GM12878 (cell line): ENCODE data around the gene ZNF79. TPM values are rescaled to one million over a fixed set of nuclear protein-coding genes. Genes with fewer than 3 reads are reported as not detected.

Experiments
- ATAC-seq: fragments of 200-7000 bp; cut with Tn5 transposase; 3 replicates; pipeline ENCODE4 v1.9.1; 2020; ENCODE audit warnings: mild to moderate bottlenecking, moderate library complexity
- BruUV-seq: library from RNA; stranded (reverse); fragments of 400-500 nt; replicated peaks from 2 replicates; lab custom pipeline; 2021; lab: Mats Ljungman, UMichigan
- CTCF ChIA-PET: fragments of 300-600 bp; sonication (Branson Sonifier 250); formaldehyde crosslinking; extraction: SDS; loops from one replicate; lab custom pipeline; 2021; ENCODE audit warnings: inconsistent platforms; lab: Yijun Ruan, JAX
- POLR2A ChIA-PET: fragments of 350-600 bp; formaldehyde crosslinking; extraction: SDS; loops from one replicate; lab custom pipeline; 2021; ENCODE audit warnings: inconsistent platforms; lab: Charles Lee
- RAD21 ChIA-PET: fragments of 300-600 bp; sonication (Branson Sonifier 250); formaldehyde crosslinking; loops from one replicate; lab custom pipeline; 2023; ENCODE audit warnings: antibody characterized with exemption; ENCODE audit not compliant: unreplicated experiment; lab: Charles Lee
- SMC1A ChIA-PET: fragments of 300-600 bp; sonication (Branson Sonifier 250); formaldehyde crosslinking; loops from one replicate; lab custom pipeline; 2023; ENCODE audit not compliant: unreplicated experiment, uncharacterized antibody; lab: Charles Lee
- DNase-seq: peaks from one replicate; pipeline ENCODE4 v3.0.0-alpha.2; 2011; ENCODE audit warnings: low read depth, low spot score
- FAIRE-seq: peaks from 3 replicates; lab custom pipeline; 2011; peaks lifted over from hg19 to GRCh38; lab: Jason Lieb, UNC
- H2AFZ ChIP-seq: 2 replicates; pipeline ENCODE4 v1.6.0; 2011; ENCODE audit warnings: low read depth, low read length, control low read depth; ENCODE audit not compliant: control insufficient read depth
- H3K27ac ChIP-seq: 2 replicates; pipeline ENCODE4 v1.5.1; 2011; ENCODE audit warnings: control low read depth; ENCODE audit not compliant: control insufficient read depth, insufficient read depth
- H3K27me3 ChIP-seq, 2 experiments: replicated peaks in 1 of 2; 2 replicates each; pipeline versions ENCODE4 v1.6.0 to v1.6.1; 2011; ENCODE audit warnings: low read length in 1 of 2; ENCODE audit not compliant: control insufficient read depth in 2 of 2, insufficient read depth in 2 of 2
- H3K36me3 ChIP-seq, 2 experiments: 2 replicates each; pipeline ENCODE4 v1.5.1; 2011; ENCODE audit warnings: low read length in 1 of 2; ENCODE audit not compliant: control insufficient read depth in 2 of 2, insufficient read depth in 2 of 2
- H3K4me1 ChIP-seq: 2 replicates; pipeline ENCODE4 v1.6.1; 2011; ENCODE audit warnings: mild to moderate bottlenecking, low read length, moderate library complexity, mixed read lengths; ENCODE audit not compliant: control insufficient read depth, insufficient read depth
- H3K4me2 ChIP-seq: 2 replicates; pipeline ENCODE4 v1.6.0; 2011; ENCODE audit warnings: control low read depth; ENCODE audit not compliant: control insufficient read depth, insufficient read depth
- H3K4me3 ChIP-seq: fragments of 200-600 bp; sonication (generic); 2 replicates; pipeline ENCODE4 v1.5.1; 2016
- H3K79me2 ChIP-seq: 2 replicates; pipeline ENCODE4 v1.6.0; 2011; ENCODE audit warnings: low read length; ENCODE audit not compliant: control insufficient read depth, insufficient read depth
- H3K9ac ChIP-seq: 2 replicates; pipeline ENCODE4 v1.8.0; 2011; ENCODE audit warnings: low read length, control low read depth, mixed read lengths; ENCODE audit not compliant: control insufficient read depth, insufficient read depth
- H3K9me3 ChIP-seq: replicated peaks from 3 replicates; pipeline ENCODE4 v1.5.1; 2011; ENCODE audit warnings: mild to moderate bottlenecking, low read length; ENCODE audit not compliant: control insufficient read depth, insufficient read depth
- H4K20me1 ChIP-seq: 2 replicates; pipeline ENCODE4 v1.6.0; 2011; ENCODE audit not compliant: control insufficient read depth, insufficient read depth
- BHLHE40 ChIP-seq, 2 experiments: fragments of 450-650 bp in 1 of 2; IDR thresholded peaks; 2 replicates each; pipeline ENCODE4 v1.6.1; 2011 to 2017; ENCODE audit warnings: low read depth in 2 of 2, borderline replicate concordance in 1 of 2, improper control_type of control experiment in 1 of 2, low read length in 1 of 2, mild to moderate bottlenecking in 1 of 2
- CHD4 ChIP-seq: fragments of 200-600 bp; sonication (generic); IDR thresholded peaks from 2 replicates; pipeline ENCODE4 v1.6.1; 2016; ENCODE audit warnings: mild to moderate bottlenecking
- E4F1 ChIP-seq: fragments of 450-650 bp; IDR thresholded peaks from 2 replicates; pipeline ENCODE4 v1.6.1; 2018; ENCODE audit warnings: borderline replicate concordance, mild to moderate bottlenecking; ENCODE audit not compliant: partially characterized antibody
- HDGF ChIP-seq: fragments of 450-650 bp; IDR thresholded peaks from 2 replicates; pipeline ENCODE4 v1.6.1; 2016; ENCODE audit warnings: antibody characterized with exemption
- HSF1 ChIP-seq: fragments of 150-350 bp; IDR thresholded peaks from 2 replicates; pipeline ENCODE4 v1.6.1; 2014; ENCODE audit warnings: mild to moderate bottlenecking, low read depth, low read length
- PBX3 ChIP-seq: IDR thresholded peaks from 2 replicates; pipeline ENCODE4 v1.6.1; 2011; ENCODE audit warnings: mild to moderate bottlenecking, low read depth, low read length, moderate library complexity; ENCODE audit not compliant: insufficient replicate concordance
- POLR2AphosphoS5 ChIP-seq: IDR thresholded peaks from 2 replicates; pipeline ENCODE4 v1.6.1; 2011; ENCODE audit warnings: mild to moderate bottlenecking, low read length, inconsistent platforms
- PRDM15 ChIP-seq: fragments of 450-650 bp; formaldehyde crosslinking; IDR thresholded peaks from 2 replicates; pipeline ENCODE4 v1.4.0; 2020; ENCODE audit warnings: mild to moderate bottlenecking, moderate library complexity
- SMC3 ChIP-seq: IDR thresholded peaks from 2 replicates; pipeline ENCODE4 v1.6.1; 2011; ENCODE audit warnings: low read length, improper control_type of control experiment, borderline replicate concordance
- SRF ChIP-seq, 2 experiments: IDR thresholded peaks; 2 replicates each; pipeline ENCODE4 v1.6.1; 2011; ENCODE audit warnings: low read depth in 2 of 2, low read length in 2 of 2, mild to moderate bottlenecking in 1 of 2, moderate library complexity in 1 of 2
- WGBS: methylation state at CpG from one replicate; pipeline ENCODE4 v1.1.6; 2016; ENCODE audit warnings: low lambda C conversion rate; ENCODE audit not compliant: insufficient replicate concordance, insufficient coverage; ENCODE audit errors: missing lambda C conversion rate; 5-methylcytosine and 5-hydroxymethylcytosine counted together
- in situ Hi-C: fragments of 300-500 bp; cut with MboI; formaldehyde crosslinking; loops from 9 replicates; pipeline ENCODE4 v1.14.3; 2018; ENCODE audit warnings: mixed read lengths
- intact Hi-C: fragments of 100-400 bp; cut with micrococcal nuclease; formaldehyde crosslinking; loops from one replicate; pipeline ENCODE4 v1.14.2; 2022; ENCODE audit not compliant: unreplicated experiment
- polyA plus RNA-seq, 11 experiments: library from polyadenylated mRNA; depleted of rRNA in 4 of 11; unstranded in 6 of 11; stranded (reverse) in 5 of 11; fragments of >200 nt; fragmentation: Nextera tagmentation in 4 of 11; fragmentation: Illumina TruSeq in 1 of 11; extraction: Ambion mirVana in 4 of 11; extraction: Trizol in 1 of 11; gene quantifications; 1 replicate in 1 of 11; 2 replicates in 10 of 11; pipeline versions ENCODE4 v1.2.1 to v1.2.3, GENCODE V29; 2011 to 2016; ENCODE audit warnings: inconsistent platforms in 2 of 11, missing spikeins in 2 of 11, low read depth in 1 of 11
- total RNA-seq, 4 experiments: library from RNA; depleted of rRNA in 3 of 4; stranded (reverse); fragments of >200 nt in 3 of 4; fragmentation: Illumina TruSeq in 1 of 4; extraction: Trizol in 1 of 4; gene quantifications; 2 replicates each; pipeline versions ENCODE4 v1.2.1 to v1.2.3, GENCODE V29; 2013 to 2021

Gene ZNF79
- total and polyA plus RNA-seq, 10 of the 15 experiments (the other 5 are each of a cell fraction or from before 2014, with no cell fraction given) = 1.8 to 14.1 (median 11.7) TPM

- no peak for TF ChIP-seq BHLHE40 (IDR thresholded peaks at IDR 0.05; ENCODE audit: borderline replicate concordance in 1 of 2, low read depth in 2 of 2, low read length in 1 of 2)
- TF ChIP-seq, all 136 proteins: peak for 0
These were observed 46.5 kb downstream of the ZNF79 start (continued) for GRCh38 chr9:127470662-127471061.

GRCh38 chr9:127473501-127473900, 49.3 kb downstream of the ZNF79 start:
- Histone ChIP-seq H3K4me2 (no peak overlapping the region), H4K20me1 (no peaks in the 10 kb centered on the region), H2AFZ (no peak overlapping the region), H3K79me2 (no peaks in the 10 kb centered on the region), H3K27me3 (no peaks in the 10 kb centered on the region), H3K9ac (no peak overlapping the region), H3K9me3 (no peaks in the 10 kb centered on the region), H3K27ac (no peak overlapping the region), H3K36me3 (peaks cover 0 to 5% of the 10 kb centered on the region in 2 experiments; a peak in 2 of 4 replicates), H3K4me3 (no peak overlapping the region), H3K4me1 (no peaks in the 10 kb centered on the region)
- WGBS = 97% methylated on average over 10 of the region's 10 CpGs
- ChIA-PET RAD21 (no interaction called here), CTCF (no interaction called here), SMC1A (no interaction called here), POLR2A (no interaction called here)
- in situ Hi-C loops (no loop called here), intact Hi-C loops (no loop called here)
- no TSS peak for BruUV-seq
- ATAC-seq (no peak), FAIRE-seq (no peak), DNase-seq (no peak)
- TF ChIP-seq POLR2AphosphoS5 (no peak), CHD4 (no peak), PRDM15 (CRISPR knock-in tag) (no peak), HDGF (no peak), SMC3 (no peak), SRF (IDR thresholded peaks at IDR 0.05; ENCODE audit: low read depth in 2 of 2, low read length in 2 of 2) (no peak), E4F1 (no peak), HSF1 (no peak), PBX3 (no peak)
